ENCODE measurements around the gene ZMYND8.
"Not testable (repeated sequence)": the region's sequence is repeated elsewhere in the genome, so short reads cannot be mapped to it uniquely, and the experiment has no call there.

Gene ZMYND8

DNA sequence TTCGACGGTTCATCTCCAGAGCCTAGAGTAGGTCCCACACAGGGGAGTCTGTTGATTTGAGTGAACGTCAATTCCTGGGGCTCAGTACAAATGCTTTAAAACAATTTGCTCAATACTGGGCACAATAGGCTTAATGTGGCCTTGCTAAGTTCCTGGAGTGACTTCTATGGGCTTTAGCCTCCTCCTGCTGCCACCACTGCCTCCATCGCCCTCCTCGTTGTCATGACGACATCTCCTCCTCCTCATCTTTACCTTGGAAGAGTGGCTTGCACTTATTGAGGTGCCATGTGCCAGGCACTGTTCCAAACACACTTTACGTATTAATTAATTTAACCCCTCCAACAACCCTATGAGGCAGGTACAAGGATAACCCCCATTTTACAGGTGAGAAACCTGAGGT lies 11.8 kb upstream of the ZMYND8 start:
- no peak overlapping the region for H3K4me3 ChIP-seq (ENCODE audit: low read depth, low read length)
- TF ChIP-seq, protein P1, sequence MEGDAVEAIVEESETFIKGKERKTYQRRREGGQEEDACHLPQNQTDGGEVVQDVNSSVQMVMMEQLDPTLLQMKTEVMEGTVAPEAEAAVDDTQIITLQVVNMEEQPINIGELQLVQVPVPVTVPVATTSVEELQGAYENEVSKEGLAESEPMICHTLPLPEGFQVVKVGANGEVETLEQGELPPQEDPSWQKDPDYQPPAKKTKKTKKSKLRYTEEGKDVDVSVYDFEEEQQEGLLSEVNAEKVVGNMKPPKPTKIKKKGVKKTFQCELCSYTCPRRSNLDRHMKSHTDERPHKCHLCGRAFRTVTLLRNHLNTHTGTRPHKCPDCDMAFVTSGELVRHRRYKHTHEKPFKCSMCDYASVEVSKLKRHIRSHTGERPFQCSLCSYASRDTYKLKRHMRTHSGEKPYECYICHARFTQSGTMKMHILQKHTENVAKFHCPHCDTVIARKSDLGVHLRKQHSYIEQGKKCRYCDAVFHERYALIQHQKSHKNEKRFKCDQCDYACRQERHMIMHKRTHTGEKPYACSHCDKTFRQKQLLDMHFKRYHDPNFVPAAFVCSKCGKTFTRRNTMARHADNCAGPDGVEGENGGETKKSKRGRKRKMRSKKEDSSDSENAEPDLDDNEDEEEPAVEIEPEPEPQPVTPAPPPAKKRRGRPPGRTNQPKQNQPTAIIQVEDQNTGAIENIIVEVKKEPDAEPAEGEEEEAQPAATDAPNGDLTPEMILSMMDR (conservative IDR thresholded peaks at IDR 0.05; ENCODE audit: low read depth, low read length): no peak
- DNase-seq (ENCODE audit: low read depth): no peak

DNA sequence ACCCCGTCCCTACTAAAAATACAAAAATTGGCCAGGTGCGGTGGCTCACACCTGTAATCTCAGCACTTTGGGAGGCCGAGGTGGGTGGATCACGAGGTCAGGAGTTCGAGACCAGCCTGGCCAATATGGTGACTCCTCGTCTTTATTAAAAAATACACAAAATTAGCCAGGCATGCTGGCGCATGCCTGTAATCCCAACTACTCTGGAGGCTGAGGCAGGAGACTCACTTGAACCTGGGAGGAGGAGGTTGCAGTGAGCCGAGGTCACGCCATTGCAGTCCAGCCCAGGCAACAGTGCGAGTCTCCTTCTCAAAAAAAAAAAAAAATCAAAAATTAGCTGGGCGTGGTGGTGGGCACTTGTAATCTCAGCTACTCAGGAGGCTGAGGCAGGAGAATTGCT lies 9.8 kb upstream of the ZMYND8 start:
- DNase-seq (ENCODE audit: low read depth); H3K4me3 ChIP-seq (ENCODE audit: low read depth, low read length): not testable (repeated sequence)

DNA sequence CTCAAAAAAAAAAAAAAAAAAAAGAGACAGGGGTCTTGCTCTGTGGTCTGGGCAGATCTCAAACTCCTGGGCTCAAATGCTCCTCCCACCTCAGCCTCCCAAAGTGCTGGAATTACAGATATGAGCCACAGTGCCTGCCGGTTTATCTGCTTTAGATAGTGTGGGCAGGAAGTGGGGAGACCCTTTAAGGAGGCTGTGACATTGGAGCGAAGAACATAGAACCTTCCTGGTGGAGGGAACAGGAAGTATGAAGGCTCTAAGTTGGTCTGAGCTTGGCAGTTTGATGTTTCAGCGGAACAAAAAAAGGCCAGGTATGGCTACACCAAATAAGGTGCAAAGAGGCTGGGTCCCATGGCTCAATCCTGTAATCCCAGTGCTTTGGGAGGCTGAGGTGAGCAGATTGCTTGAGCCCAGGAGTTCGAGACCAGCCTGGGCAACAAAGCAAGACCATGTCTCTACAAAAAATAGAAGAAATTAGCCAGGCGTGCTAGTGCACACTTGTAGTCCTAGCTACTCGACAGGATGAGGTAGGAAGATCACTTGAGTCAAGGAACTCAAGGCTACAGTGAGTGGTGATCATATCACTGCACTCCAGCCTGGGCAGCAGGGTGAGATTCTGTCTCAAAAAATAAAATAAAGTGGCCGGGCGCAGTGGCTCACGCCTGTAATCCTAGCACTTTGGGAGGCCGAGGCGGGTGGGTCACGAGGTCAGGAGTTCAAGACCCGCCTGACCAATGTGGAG lies 8.7 kb upstream of the ZMYND8 start:
- DNase-seq (ENCODE audit: low read depth): no peak

DNA sequence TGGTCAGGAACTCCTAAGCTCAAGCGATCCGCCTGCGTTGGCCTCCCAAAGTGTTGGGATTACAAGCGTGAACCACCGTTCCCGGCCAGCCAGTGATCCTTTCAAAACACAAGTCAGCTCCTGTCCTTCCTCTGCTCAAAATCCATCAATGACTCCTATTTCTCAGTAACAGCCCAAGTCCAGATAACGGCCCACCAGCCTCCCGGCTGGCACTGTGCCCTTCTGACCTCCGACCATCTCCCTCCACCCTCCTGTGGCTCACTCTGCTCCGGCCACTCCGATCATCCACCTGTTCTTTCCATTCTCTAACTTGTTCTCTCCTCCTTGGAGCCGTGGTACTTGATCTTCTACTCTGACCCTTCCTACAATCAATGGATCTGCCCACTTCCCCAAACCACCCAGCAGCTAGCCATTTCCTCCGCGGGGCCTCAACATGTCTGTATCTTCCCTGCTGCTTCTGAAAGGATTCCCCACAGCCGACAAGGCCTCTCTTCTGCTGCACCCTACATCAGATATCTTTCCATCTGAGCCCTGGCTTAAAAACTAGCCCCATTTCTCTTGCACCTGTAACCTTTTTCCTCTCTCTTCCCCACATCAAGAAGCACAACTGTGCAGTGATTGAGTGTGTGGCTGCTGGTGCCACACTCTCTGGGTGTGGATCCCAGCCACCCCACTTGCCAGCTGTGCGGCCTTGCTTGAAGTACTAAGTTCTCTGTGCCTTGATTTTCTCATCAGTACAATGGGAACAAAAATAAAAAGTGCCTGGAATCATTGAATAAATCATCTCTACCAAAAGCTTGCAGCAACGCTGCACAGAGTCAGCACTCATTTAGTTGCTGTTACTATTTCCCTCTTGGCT lies 6.1 kb upstream of the ZMYND8 start:
- no peak for DNase-seq (ENCODE audit: low read depth)
- H3K4me3 ChIP-seq (ENCODE audit: low read depth, low read length): no peak overlapping the region
- TF ChIP-seq, protein P1 (conservative IDR thresholded peaks at IDR 0.05; ENCODE audit: low read depth, low read length): no peak

More for the DNA sequence above, 8.7 kb upstream of the ZMYND8 start:
- H3K4me3 ChIP-seq (ENCODE audit: low read depth, low read length): no peak overlapping the region
- TF ChIP-seq, protein P1 (conservative IDR thresholded peaks at IDR 0.05; ENCODE audit: low read depth, low read length): no peak

DNA sequence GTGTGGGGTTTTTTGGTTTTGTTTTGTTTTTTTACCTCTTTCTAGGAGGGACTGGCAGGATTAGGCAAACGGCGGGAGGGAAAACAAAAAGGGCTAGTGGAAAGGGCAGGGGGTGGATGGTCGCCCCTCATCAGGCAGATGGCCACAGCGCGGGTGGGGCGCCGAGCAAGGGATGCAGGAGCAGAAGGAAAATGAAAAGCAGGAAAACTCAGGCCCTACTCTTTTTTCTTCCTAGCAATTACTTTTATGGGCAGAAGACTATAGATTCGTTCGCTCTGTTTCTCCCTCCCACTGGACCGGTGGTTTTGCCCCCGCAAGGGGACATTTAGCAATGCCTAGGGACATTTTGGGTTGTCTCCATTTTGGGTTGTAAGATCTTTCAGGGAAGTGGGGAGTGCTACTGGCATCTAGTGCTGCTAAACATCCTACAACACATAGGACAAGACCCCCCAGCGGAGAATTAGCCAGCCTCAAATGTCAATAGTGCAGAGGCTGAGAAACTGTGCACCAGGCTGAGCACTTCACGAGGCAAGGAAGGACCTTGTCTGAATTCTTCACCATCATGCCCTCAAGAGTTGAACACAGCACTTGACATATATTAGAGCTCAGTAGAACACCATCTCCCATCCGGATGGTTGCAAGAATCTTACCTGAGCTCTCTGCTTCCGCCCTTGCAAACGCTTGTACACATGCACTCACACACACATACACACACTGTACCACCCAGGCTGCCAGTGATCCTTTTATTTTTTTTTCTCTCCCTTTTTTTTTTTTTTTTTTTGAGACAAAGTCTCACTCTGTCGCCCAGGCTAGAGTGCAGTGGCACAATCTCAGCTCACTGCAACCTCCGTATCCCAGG lies 4.8 kb upstream of the ZMYND8 start:
- TF ChIP-seq, protein P1 (conservative IDR thresholded peaks at IDR 0.05; ENCODE audit: low read depth, low read length): no peak
- peak overlapping the region; percentile 8 for H3K4me3 ChIP-seq (ENCODE audit: low read depth, low read length)
- DNase-seq (ENCODE audit: low read depth): no peak

DNA sequence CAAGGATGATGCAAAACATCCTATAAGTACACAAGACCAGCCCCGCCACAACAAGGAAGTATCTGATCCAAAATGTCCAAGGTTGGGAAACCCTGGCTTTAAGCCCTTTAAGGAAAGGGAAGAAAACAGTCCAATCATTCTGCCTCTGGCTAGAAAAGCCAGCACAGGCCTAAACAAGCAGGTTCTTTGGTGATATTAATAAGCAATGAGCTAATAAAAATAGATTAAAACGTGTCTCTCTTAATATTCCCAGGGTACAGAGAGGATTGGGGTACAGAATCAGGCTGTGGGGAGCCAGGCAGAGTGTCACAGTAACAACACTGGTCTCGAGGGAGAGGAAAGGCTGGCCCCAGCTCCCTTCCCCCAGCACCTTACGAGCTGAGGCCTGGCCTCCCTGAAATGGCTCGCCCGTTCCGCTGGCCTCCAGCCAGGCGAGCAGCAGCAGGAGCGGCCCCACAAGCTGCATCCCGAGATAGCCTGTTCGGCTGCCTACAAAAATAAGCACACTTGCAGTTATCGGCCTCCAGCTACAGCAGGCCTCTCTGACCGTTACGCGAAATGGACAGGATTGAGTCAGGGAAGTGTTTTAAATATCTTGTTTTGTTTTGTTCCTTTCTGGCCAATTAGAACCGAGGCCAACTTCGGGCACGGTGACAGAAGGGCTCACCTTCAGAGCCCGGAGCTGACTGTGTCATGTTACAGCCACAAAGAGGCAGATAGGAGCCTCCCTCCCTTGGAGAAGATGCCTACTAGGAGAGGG lies 4.0 kb upstream of the ZMYND8 start:
- peak; percentile 98 for DNase-seq (ENCODE audit: low read depth)
- TF ChIP-seq, protein P1 (conservative IDR thresholded peaks at IDR 0.05; ENCODE audit: low read depth, low read length): no peak
- peak overlapping the region; percentile 8 for H3K4me3 ChIP-seq (ENCODE audit: low read depth, low read length)

Data from choroid plexus epithelial cell (primary cell).